Stimulated activated naive CD8-positive, alpha-beta T cell treated with anti-CD3 and anti-CD28 coated beads, Interleukin-15, amount 100 ng/mL, for 72 hours (primary cell): ENCODE measurements around the gene FOXF2.

Experiments
- ATAC-seq: fragments of 150-1000 bp; cut with Tn5 transposase; 2 replicates; pipeline ENCODE4 v1.10.0; 2021; ENCODE audit warnings: mild to moderate bottlenecking, moderate library complexity
- DNase-seq, 2 donors: peaks; one replicate each; pipeline ENCODE4 v3.0.0; 2021 to 2022
- H3K27ac Mint-ChIP-seq, 2 donors: one replicate each; pipeline ENCODE4 v1.8.0; 2022; ENCODE audit warnings: mild to moderate bottlenecking in 2 of 2, mixed read lengths in 2 of 2, moderate library complexity in 2 of 2
- H3K27me3 Mint-ChIP-seq: one replicate; pipeline ENCODE4 v1.8.0; 2022; ENCODE audit warnings: mixed read lengths
- H3K4me1 Mint-ChIP-seq: one replicate; pipeline ENCODE4 v1.8.0; 2022; ENCODE audit warnings: mild to moderate bottlenecking, mixed read lengths
- H3K4me3 Mint-ChIP-seq, 2 donors: one replicate each; pipeline ENCODE4 v1.8.0; 2022; ENCODE audit warnings: mild to moderate bottlenecking in 2 of 2, mixed read lengths in 2 of 2, moderate library complexity in 1 of 2
- H3K9me3 Mint-ChIP-seq, 2 donors: one replicate each; pipeline ENCODE4 v1.8.0; 2022; ENCODE audit warnings: mixed read lengths in 2 of 2

Gene FOXF2

DNA sequence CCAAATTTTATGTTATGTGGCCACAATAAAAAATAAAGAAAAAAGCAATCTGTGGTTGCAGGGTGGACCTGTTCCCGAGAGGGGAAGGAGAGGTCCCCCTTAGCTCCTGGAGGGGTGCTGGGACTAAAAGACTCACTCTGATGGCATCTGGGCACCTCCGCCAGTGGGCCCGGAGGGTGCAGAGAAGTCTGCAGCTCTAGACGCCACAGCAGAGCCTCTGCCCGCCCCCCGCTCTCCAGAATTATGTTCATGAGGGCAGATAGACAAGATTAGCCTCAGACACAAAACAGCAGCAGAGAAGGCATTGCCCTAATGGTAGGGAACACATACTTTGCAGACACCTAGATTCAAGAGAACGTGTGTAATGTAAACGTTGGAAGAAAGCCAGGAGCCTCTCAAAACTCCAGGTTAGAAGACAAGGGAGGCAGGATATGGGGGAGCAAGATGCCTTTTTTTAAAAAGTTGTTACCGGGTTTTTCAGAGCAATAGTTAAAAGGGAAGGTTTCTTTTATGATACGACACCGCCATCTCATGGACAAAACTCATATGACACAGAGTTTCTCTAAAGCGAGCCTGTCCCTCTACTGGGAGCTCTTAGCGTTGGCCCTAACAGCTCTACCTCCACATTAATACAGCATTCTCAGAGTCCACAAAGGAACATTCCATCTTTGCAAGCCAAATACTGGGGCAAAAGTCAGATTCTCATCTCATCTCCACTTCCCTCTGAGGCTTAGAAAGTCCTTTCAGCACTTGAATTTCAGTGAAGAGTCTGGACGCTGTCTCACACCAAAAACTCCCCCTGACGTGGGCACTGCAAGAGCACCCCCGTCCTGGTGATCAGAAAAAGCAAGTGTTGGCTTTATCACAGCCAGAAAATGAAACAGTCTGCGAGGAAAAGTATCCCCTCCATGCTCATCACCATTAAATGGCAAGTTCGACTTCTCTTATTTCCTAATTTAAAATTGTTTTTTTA, 47.2 kb downstream of the FOXF2 start:
- Mint-ChIP-seq H3K9me3 (no peaks in the 10 kb centered on the region), H3K27me3 (peaks cover 60% of the 10 kb centered on the region), H3K4me1 (no peaks in the 10 kb centered on the region), H3K27ac (peak overlapping the region in 1 of 2 donors; percentile 82), H3K4me3 (no peak overlapping the region)
- DNase-seq, result peak; percentile 42 to 58
- peak; percentile 84 for ATAC-seq

DNA sequence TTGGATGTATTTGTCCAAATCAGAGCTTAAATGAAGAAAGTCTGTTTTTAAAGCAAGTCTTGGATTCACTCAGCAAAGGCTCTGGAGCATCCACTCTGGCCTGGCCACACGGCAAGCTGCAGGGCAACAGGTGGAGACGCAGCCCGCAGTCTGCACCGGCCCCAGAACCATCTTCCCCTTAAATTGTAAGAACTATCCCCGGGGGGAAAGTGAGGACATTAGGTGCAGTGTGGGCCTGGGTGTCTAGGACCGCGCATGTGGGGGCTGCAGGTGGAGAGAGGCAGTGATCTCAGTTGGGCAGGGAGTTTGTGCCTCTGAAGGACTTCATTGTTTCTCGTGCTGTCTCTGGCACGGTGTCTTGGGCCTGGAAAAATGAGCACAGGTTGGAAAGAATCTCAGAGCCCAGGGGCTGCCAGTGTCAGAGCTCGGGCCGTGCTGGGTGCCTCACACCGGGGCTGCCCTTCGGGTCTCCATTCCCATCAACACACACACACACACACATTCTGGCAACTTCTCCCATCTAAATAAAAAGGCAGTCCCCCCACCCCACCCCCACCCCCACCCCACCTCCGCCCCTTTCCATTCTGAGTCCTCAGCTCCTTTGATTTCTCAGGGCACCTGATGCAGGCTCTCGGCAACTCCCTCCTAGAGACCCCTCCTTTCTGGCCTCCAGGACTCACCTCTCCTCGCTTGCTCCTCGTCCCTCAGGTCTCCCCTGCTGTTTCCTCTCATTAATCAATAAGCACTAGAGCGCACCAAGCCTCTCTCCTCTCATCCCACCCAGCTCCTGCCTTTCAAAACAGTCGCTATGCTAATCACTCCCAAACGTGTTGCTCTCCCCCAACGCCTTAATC, 48.4 kb downstream of the FOXF2 start:
- no peaks in the 10 kb centered on the region for H3K4me1 Mint-ChIP-seq
- H3K4me3 Mint-ChIP-seq, result no peak overlapping the region
- H3K27ac Mint-ChIP-seq, result no peak overlapping the region
- DNase-seq (no peak), ATAC-seq (no peak)
- peaks cover 60% of the 10 kb centered on the region for H3K27me3 Mint-ChIP-seq
- peaks cover 0 to 11% of the 10 kb centered on the region in 2 donors for H3K9me3 Mint-ChIP-seq

DNA sequence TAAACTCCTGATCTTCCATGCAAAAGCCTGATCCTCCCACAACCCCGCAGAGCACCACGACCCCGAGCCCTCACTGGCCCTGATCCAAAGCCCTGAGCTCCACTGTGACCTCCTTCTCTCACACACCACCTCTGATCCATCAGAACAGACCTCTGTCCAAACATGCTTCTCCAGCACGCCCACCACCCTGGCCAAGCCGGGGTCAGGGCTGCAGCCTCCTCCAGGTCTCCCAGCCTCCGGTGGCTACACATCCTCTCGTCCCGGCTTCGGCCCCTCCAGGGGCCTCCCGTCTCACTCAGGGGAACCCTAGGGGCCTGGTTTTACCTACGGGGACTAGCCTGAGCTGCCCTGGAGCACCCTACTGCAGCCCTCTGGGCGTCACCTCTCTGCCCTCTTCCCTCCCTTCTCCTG, 49.1 kb downstream of the FOXF2 start:
- no peak for ATAC-seq
- H3K27me3 Mint-ChIP-seq, result peaks cover 55% of the 10 kb centered on the region
- H3K4me3 Mint-ChIP-seq, result no peak overlapping the region
- H3K9me3 Mint-ChIP-seq, result peaks cover 0 to 11% of the 10 kb centered on the region in 2 donors
- no peak overlapping the region for H3K27ac Mint-ChIP-seq
- no peak for DNase-seq
- H3K4me1 Mint-ChIP-seq, result no peaks in the 10 kb centered on the region

DNA sequence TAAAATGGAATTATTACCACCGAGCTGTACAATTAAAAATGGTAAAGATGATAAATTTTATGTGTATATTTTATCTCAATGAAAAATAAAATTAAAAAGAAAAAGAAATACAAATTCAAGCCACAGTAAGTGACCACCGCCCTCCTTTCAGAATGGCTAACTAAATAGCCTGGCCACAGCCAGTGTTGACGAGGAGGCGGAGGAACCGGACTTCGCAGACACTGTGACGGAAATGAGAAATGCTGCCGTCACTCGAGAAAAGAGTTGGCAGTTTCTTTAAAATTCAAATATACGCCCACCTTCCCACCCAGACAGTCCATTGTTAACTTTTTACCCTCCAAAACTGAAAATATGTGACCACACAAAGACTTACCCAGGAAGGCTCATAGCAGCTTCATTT, 50.0 kb downstream of the FOXF2 start:
- H3K27me3 Mint-ChIP-seq, result peaks cover 49% of the 10 kb centered on the region
- ATAC-seq (no peak), DNase-seq (no peak)
- H3K4me1 Mint-ChIP-seq, result no peaks in the 10 kb centered on the region
- peaks cover 0 to 11% of the 10 kb centered on the region in 2 donors for H3K9me3 Mint-ChIP-seq
- H3K4me3 Mint-ChIP-seq, result no peak overlapping the region
- H3K27ac Mint-ChIP-seq, result no peak overlapping the region

DNA sequence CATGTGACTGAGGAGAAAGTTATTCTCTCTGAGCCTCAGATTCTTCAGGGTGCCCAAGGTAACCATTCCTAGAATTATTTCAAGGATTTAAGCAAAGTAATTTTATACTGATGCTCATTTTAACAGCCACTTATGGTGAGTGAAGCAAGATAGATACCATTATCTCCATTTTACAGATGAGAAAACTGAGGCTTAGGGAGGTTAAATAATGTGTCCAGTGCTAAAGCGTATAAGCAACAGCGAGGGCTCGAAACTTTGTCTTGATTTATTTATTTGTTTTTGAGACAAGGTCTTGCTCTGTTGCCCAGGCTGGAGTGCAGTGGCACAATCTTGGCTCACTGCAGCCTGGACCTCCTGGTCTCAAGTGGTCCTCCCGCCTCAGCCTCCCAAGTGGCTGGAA, 53.6 kb downstream of the FOXF2 start:
- Mint-ChIP-seq H3K27me3 (peaks cover 24% of the 10 kb centered on the region), H3K27ac (no peak overlapping the region), H3K4me1 (no peaks in the 10 kb centered on the region), H3K4me3 (no peak overlapping the region), H3K9me3 (peaks cover 0 to 11% of the 10 kb centered on the region in 2 donors)
- ATAC-seq (no peak), DNase-seq (no peak)
